Measurements from ENCODE around the gene TEX264. TPM values are rescaled to one million over a fixed set of nuclear protein-coding genes. Genes with fewer than 3 reads are reported as not detected.

TEX264 gene
- total and polyA plus RNA-seq, 2 of the 13 experiments (the other 11 are each of a cell fraction or from before 2014, with no cell fraction given) = 35.2 to 52.1 TPM

DNA sequence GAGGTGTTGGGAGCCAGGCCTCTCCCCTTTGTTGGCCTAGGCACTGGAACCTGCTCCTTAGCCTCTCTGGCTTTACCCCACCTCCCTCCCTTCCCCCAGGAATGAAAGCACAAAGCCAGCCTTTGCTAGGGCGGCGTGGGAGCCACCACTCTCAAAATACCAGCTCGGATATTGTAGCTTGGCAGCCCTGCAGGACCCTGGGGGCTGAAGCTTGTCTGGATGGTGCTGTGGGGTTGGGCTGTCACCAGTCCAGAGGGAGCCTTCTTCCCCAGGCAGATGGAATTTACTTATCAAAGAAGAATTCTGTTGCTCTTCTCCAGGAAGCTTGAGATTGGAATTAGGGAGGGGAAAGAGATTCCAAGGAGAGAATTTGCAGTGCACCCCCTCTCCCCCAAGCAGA is 20.9 kb downstream of the TEX264 start:
- in situ Hi-C loops (cut with HindIII; ENCODE audit: extremely low pct_ligation_motif_present, low pct_unique_long_range_greater_than_20kb) (no loop called here), intact Hi-C loops (cut with micrococcal nuclease; ENCODE audit: unreplicated experiment) (no loop called here)
- no peak for FAIRE-seq
- no peaks in the 10 kb centered on the region for H3K79me2 ChIP-seq (ENCODE audit: insufficient read depth, low read length)
- ATAC-seq = no peak
- H3K4me2 ChIP-seq (ENCODE audit: low read depth, low read length) = no peak overlapping the region
- no peak for DNase-seq (ENCODE audit: low spot score)
- CTCF ChIA-PET (ENCODE audit: low intra/inter-chr PET ratio, low total read pairs) = no interaction called here
- H3K9me3 ChIP-seq (ENCODE audit: low read length) = no peaks in the 10 kb centered on the region
- H3K4me1 ChIP-seq (ENCODE audit: insufficient read depth, low read length) = no peaks in the 10 kb centered on the region
- no peak overlapping the region for H3K27ac ChIP-seq (ENCODE audit: extremely low read length, insufficient read depth, low read length)
- no peak overlapping the region for H3K4me3 ChIP-seq (replicated peaks in 1 of 3; ENCODE audit: insufficient read depth in 1 of 3, low read depth in 2 of 3, low read length in 3 of 3)
- no peak overlapping the region for H2AFZ ChIP-seq (ENCODE audit: low read length)
- no peak overlapping the region for H3K9ac ChIP-seq (ENCODE audit: insufficient read depth, low read depth, low read length)
- TF ChIP-seq GFI1 (CRISPR knock-in tag; IDR thresholded peaks at IDR 0.05; ENCODE audit: borderline replicate concordance) (no peak), CC2D1A (CRISPR knock-in tag; IDR thresholded peaks at IDR 0.05) (no peak), ISL2 (CRISPR knock-in tag; IDR thresholded peaks at IDR 0.05) (no peak)
- peaks cover 22 to 35% of the 10 kb centered on the region in 2 experiments; a peak in 4 of 5 replicates for H3K36me3 ChIP-seq (replicated peaks in 1 of 2; ENCODE audit: control insufficient read depth in 1 of 2, insufficient read depth in 2 of 2, low read length in 2 of 2)
- H3K27me3 ChIP-seq (ENCODE audit: control insufficient read depth in 1 of 2, insufficient read depth in 2 of 2, low read length in 2 of 2) = no peaks in the 10 kb centered on the region; a peak in 1 of 5 replicates
- BruUV-seq (replicated peaks) = no TSS peak
- POLR2A ChIA-PET = no interaction called here
- 0 out of 2 replicates have a peak, but pooled peaks cover 2% of the 10 kb centered on the region for H4K20me1 ChIP-seq (ENCODE audit: insufficient read depth, low read length)
- 90% methylated on average over 3 of the region's 3 CpGs for WGBS (ENCODE audit: low lambda C conversion rate)

DNA sequence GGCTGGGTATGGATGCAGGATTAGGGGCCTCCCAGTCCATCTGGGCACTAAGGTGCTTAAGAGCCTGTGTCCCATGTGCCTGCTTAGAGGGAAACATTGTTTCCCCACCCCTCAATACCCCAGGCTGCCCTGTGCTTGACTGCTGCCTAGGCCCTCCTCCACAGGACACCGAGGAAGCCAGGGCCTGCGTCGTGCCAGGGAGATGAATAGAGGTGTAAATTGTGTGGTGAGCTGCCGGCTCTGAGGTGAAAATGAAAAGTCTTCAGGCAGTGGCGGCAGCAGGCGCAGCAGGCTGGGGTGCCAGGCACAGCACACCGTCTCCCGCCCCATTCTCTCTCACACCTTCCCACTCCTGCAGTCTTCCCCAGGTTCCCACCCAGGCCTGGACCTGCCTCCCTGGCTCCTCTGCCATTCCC is 21.9 kb downstream of the TEX264 start:
- H3K27me3 ChIP-seq (ENCODE audit: control insufficient read depth in 1 of 2, insufficient read depth in 2 of 2, low read length in 2 of 2) = no peaks in the 10 kb centered on the region; a peak in 1 of 5 replicates
- H3K27ac ChIP-seq (ENCODE audit: extremely low read length, insufficient read depth, low read length) = no peak overlapping the region
- BruUV-seq (replicated peaks) = no TSS peak
- intact Hi-C loops (cut with micrococcal nuclease; ENCODE audit: unreplicated experiment) (no loop called here), in situ Hi-C loops (cut with HindIII; ENCODE audit: extremely low pct_ligation_motif_present, low pct_unique_long_range_greater_than_20kb) (no loop called here)
- POLR2A ChIA-PET = no interaction called here
- TF ChIP-seq ZNF333 (CRISPR knock-in tag; IDR thresholded peaks at IDR 0.05; ENCODE audit: borderline replicate concordance) (no peak), ZNF382 (CRISPR knock-in tag; IDR thresholded peaks at IDR 0.05; ENCODE audit: borderline replicate concordance) (no peak), CBFB (CRISPR knock-in tag; IDR thresholded peaks at IDR 0.05) (no peak), PRMT3 (CRISPR knock-in tag; IDR thresholded peaks at IDR 0.05; ENCODE audit: borderline replicate concordance, low read depth) (no peak)
- 97% methylated on average over 8 of the region's 8 CpGs for WGBS (ENCODE audit: low lambda C conversion rate)
- H4K20me1 ChIP-seq (ENCODE audit: insufficient read depth, low read length) = 0 out of 2 replicates have a peak, but pooled peaks cover 2% of the 10 kb centered on the region
- ATAC-seq (no peak), FAIRE-seq (no peak), DNase-seq (ENCODE audit: low spot score) (no peak)
- H3K36me3 ChIP-seq (replicated peaks in 1 of 2; ENCODE audit: control insufficient read depth in 1 of 2, insufficient read depth in 2 of 2, low read length in 2 of 2) = peaks cover 15 to 35% of the 10 kb centered on the region in 2 experiments; a peak in 3 of 5 replicates
- H3K9ac ChIP-seq (ENCODE audit: insufficient read depth, low read depth, low read length) = no peak overlapping the region
- no peaks in the 10 kb centered on the region for H3K4me1 ChIP-seq (ENCODE audit: insufficient read depth, low read length)
- H3K4me2 ChIP-seq (ENCODE audit: low read depth, low read length) = no peak overlapping the region
- H3K4me3 ChIP-seq (replicated peaks in 1 of 3; ENCODE audit: insufficient read depth in 1 of 3, low read depth in 2 of 3, low read length in 3 of 3) = no peak overlapping the region
- no peak overlapping the region for H2AFZ ChIP-seq (ENCODE audit: low read length)
- no peaks in the 10 kb centered on the region for H3K9me3 ChIP-seq (ENCODE audit: low read length)
- CTCF ChIA-PET (ENCODE audit: low intra/inter-chr PET ratio, low total read pairs) = no interaction called here
- no peaks in the 10 kb centered on the region for H3K79me2 ChIP-seq (ENCODE audit: insufficient read depth, low read length)
